Measurements from ENCODE around the gene ANKFY1. TPM values are rescaled to one million over a fixed set of nuclear protein-coding genes. Genes with fewer than 3 reads are reported as not detected.

ANKFY1 gene, protein sequence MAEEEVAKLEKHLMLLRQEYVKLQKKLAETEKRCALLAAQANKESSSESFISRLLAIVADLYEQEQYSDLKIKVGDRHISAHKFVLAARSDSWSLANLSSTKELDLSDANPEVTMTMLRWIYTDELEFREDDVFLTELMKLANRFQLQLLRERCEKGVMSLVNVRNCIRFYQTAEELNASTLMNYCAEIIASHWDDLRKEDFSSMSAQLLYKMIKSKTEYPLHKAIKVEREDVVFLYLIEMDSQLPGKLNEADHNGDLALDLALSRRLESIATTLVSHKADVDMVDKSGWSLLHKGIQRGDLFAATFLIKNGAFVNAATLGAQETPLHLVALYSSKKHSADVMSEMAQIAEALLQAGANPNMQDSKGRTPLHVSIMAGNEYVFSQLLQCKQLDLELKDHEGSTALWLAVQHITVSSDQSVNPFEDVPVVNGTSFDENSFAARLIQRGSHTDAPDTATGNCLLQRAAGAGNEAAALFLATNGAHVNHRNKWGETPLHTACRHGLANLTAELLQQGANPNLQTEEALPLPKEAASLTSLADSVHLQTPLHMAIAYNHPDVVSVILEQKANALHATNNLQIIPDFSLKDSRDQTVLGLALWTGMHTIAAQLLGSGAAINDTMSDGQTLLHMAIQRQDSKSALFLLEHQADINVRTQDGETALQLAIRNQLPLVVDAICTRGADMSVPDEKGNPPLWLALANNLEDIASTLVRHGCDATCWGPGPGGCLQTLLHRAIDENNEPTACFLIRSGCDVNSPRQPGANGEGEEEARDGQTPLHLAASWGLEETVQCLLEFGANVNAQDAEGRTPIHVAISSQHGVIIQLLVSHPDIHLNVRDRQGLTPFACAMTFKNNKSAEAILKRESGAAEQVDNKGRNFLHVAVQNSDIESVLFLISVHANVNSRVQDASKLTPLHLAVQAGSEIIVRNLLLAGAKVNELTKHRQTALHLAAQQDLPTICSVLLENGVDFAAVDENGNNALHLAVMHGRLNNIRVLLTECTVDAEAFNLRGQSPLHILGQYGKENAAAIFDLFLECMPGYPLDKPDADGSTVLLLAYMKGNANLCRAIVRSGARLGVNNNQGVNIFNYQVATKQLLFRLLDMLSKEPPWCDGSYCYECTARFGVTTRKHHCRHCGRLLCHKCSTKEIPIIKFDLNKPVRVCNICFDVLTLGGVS
- total RNA-seq, result 25.0 and 50.3 TPM in 2 replicates

DNA sequence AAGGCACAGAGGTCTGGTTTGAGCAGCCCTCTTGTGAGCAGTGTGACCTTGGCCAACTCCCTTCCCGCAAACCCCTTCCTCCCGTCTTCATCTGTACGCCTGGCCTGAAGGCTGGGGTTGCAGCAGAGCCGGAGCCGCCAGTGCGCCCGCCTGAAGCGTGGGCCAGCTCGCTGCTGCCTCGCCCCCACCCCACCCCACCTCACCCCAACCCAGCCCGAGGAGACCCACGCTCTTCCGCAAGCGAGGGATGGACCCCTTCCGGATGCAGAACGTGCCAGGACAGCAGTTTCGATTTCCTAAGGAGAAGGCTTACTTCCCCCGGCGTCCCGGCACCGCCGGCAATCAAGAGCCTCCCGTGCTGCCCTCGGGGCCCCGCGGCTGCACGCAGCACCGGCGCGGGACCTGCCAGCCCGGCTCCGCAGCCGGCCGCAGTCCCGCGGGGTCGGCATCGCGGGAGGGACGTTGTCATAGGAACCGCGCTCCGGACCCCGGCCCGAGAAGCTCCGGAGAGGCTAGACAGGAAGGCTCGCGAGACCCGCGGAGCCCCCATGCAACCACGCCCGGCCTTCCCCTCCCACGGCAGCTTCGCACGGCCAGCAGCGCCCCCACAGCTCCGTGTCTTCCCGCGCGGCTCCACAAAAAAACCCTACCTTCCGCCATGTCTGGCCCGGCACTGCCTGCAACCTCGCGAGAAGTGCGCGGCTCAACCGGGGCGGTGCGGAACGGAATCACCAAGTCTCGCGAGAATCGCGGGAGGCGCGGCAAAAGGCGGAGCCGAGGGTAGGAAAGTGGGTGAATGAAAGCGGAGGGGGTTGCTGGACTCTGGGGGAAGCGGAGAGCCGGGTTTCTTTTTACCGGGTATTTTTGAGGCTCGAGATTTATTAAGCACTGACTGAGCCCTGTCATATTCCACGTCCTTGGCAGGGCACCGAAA lies at the start of gene ANKFY1:
TSS of gene ANKFY1 (minus strand) at position 698 of the 934 bp plus-strand sequence. CDS start at position 660, 38 bp downstream.

Other genes starting within 250 kb of the ANKFY1 start
- gene ZZEF1, start 120.9 kb downstream of the ANKFY1 start, total RNA-seq, result 16.9 and 24.0 TPM in 2 replicates
- 22.0 and 35.7 TPM in 2 replicates for gene CYB5D2, start 120.8 kb downstream of the ANKFY1 start, total RNA-seq
- gene UBE2G1, start 102.7 kb upstream of the ANKFY1 start, total RNA-seq, result 32.5 and 43.3 TPM in 2 replicates
- 0.15 TPM in 1 of 2 replicates, not detected in the other for gene SPNS3, start 170.0 kb upstream of the ANKFY1 start, total RNA-seq
- 17.3 and 19.2 TPM in 2 replicates for gene SPNS2, start 234.9 kb upstream of the ANKFY1 start, total RNA-seq